Kidney capillary endothelial cell (primary cell): ENCODE results near the gene PCDHGB2.
"Not testable (repeated sequence)": the region's sequence is repeated elsewhere in the genome, so short reads cannot be mapped to it uniquely, and the experiment has no call there.

Source experiments
- DNase-seq: peaks from one replicate; pipeline ENCODE4 v3.0.0-alpha.2; 2018; ENCODE audit warnings: low spot score

PCDHGB2 gene

GRCh38 chr5:141384471-141385267 lies 24.9 kb downstream of the PCDHGB2 start:
- DNase-seq: no peak

DNA sequence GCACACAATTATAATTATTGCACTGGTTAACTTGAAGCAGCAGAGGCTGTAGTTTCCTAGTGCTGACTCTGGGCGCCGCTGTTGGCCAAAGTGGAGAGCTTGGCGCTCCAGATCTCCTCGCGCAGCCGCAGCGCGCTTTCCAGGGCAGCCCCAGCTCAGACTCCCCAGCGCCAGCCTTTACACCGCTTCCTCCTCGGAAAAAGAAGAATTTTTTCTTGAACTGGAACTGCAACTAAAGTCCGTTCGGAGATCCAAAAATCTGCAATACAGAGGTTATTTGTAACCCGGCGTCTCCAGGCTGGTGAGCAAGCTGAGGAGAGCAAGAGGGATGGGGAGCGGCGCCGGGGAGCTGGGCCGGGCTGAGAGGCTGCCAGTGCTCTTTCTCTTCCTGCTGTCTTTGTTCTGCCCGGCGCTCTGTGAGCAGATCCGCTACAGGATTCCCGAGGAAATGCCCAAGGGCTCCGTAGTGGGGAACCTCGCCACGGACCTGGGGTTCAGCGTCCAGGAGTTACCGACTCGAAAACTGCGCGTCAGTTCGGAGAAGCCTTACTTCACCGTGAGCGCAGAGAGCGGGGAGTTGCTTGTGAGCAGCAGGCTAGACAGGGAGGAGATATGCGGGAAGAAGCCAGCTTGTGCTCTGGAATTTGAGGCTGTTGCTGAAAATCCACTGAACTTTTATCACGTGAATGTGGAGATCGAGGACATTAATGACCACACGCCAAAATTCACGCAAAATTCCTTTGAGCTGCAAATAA lies 27.9 kb downstream of the PCDHGB2 start, which contains the start of gene PCDHGB4:
PCDHGB4 (plus strand) TSS at position 142 of the 755 bp plus-strand sequence; CDS start at position 329, 187 bp downstream.
- not testable (repeated sequence) for DNase-seq

GRCh38 chr5:141388661-141389060 lies 28.9 kb downstream of the PCDHGB2 start:
- DNase-seq: no peak

- DNase-seq: no peak
Observed at GRCh38 chr5:141389153-141390042, 29.6 kb downstream of the PCDHGB2 start.

- DNase-seq: no peak
Observed at GRCh38 chr5:141392429-141393198, 32.8 kb downstream of the PCDHGB2 start, which contains the start of gene PCDHGA8. PCDHGA8 (plus strand) TSS chr5:141392633; CDS start chr5:141392814, 181 bp downstream.

GRCh38 chr5:141393267-141393666 lies 33.5 kb downstream of the PCDHGB2 start:
- no peak for DNase-seq

DNA sequence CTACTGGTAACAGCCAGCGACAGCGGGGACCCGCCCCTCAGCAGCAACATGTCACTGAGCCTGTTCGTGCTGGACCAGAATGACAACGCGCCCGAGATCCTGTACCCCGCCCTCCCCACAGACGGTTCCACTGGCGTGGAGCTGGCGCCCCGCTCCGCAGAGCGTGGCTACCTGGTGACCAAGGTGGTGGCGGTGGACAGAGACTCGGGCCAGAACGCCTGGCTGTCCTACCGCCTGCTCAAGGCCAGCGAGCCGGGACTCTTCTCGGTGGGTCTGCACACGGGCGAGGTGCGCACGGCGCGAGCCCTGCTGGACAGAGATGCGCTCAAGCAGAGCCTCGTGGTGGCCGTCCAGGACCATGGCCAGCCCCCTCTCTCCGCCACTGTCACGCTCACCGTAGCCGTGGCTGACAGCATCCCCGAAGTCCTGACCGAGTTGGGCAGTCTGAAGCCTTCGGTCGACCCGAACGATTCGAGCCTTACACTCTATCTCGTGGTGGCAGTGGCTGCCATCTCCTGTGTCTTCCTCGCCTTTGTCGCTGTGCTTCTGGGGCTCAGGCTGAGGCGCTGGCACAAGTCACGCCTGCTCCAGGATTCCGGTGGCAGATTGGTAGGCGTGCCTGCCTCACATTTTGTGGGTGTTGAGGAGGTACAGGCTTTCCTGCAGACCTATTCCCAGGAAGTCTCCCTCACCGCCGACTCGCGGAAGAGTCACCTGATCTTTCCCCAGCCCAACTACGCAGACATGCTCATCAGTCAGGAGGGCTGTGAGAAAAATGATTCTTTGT lies 34.8 kb downstream of the PCDHGB2 start:
- DNase-seq: not testable (repeated sequence)

- DNase-seq: not testable (repeated sequence)
Observed at GRCh38 chr5:141397756-141398551, 38.2 kb downstream of the PCDHGB2 start, which contains the start of gene PCDHGB5. PCDHGB5 (plus strand) TSS chr5:141397947; CDS start chr5:141398128, 181 bp downstream.

GRCh38 chr5:141398608-141399007 lies 38.8 kb downstream of the PCDHGB2 start:
- no peak for DNase-seq

DNA sequence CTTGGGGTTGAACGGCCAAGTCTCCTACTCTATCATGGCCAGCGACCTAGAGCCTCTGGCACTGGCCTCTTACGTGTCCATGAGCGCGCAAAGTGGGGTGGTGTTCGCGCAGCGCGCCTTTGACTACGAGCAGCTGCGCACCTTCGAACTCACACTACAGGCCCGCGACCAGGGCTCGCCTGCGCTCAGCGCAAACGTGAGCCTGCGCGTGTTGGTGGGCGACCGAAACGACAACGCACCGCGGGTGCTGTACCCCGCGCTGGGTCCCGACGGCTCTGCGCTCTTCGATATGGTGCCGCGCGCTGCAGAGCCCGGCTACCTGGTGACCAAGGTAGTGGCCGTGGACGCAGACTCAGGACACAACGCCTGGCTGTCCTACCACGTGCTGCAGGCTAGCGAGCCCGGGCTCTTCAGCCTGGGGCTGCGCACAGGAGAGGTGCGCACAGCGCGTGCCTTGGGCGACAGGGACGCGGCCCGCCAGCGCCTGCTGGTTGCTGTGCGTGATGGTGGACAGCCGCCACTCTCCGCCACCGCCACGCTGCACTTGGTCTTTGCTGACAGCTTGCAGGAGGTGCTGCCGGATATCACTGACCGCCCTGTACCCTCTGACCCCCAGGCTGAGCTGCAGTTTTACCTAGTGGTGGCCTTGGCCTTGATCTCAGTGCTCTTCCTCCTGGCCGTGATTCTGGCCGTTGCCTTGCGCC lies 39.9 kb downstream of the PCDHGB2 start:
- DNase-seq: no peak

DNA sequence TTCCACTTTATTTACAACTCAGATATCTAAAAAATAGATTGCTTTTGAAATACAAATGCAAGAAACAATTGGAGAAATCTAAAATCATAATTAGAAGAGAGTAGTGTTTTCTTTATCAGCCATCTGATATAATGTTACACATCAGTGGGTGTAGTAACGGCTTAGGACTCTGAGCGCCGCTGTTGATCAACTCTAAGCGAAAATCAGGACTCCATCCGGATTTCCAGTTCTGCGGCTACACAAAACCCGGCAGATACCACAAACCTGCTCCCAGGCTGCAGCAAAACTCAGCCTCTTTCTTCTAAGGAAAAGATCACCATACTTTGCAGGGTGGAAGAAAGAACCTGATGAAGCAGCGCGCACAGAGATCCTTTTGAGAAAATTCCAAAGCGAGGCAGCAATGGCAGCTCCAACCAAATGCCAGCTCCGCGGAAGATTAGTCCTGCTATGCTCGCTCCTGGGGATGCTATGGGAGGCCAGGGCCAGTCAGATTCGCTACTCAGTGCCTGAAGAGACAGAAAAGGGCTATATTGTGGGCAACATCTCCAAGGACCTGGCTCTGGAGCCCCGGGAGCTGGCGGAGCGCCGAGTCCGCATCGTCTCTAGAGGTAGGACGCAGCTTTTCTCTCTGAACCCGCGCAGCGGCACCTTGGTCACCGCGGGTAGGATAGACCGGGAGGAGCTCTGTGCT lies 42.9 kb downstream of the PCDHGB2 start, which contains the start of gene PCDHGA9:
PCDHGA9 (plus strand) TSS at position 226 of the 691 bp plus-strand sequence; CDS start at position 401, 175 bp downstream.
- no peak for DNase-seq

DNA sequence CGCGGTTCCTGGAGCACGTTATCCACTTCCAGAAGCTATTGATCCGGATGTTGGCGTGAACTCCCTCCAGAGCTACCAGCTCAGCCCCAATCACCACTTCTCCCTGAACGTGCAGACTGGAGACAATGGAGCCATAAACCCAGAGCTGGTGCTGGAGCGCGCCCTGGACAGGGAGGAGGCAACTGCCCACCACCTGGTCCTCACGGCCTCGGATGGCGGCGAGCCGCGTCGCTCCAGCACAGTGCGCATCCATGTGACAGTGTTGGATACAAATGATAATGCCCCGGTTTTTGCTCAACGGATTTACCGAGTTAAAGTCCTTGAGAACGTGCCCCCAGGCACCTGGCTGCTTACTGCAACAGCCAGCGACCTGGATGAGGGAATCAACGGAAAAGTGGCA lies 43.6 kb downstream of the PCDHGB2 start:
- no peak for DNase-seq

DNA sequence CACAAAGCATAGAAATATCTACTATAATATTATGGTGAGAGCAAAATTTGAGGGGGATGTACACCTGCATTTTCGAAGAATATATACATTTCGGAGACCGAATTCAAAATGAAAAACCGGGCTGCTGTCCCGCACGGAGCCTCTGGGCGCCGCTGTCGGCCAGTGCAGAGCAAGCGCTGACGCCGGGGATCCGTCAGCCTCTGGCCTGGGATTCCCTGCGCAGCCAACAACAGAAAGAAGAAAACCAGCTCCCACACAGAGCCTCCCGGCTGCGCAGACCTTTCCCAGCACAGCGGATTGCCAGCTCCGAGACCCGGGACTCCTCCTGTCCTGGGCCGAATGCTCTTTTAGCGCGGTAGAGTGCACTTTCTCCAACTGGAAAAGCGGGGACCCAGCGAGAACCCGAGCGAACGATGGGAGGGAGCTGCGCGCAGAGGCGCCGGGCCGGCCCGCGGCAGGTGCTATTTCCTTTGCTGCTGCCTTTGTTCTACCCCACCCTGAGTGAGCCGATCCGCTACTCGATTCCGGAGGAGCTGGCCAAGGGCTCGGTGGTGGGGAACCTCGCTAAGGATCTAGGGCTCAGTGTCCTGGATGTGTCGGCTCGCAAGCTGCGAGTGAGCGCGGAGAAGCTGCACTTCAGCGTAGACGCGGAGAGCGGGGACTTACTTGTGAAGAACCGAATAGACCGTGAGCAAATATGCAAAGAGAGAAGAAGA lies 48.2 kb downstream of the PCDHGB2 start, which contains the start of gene PCDHGB6:
PCDHGB6 (plus strand) TSS at position 232 of the 716 bp plus-strand sequence; CDS start at position 414, 182 bp downstream.
- DNase-seq: not testable (repeated sequence)

DNA sequence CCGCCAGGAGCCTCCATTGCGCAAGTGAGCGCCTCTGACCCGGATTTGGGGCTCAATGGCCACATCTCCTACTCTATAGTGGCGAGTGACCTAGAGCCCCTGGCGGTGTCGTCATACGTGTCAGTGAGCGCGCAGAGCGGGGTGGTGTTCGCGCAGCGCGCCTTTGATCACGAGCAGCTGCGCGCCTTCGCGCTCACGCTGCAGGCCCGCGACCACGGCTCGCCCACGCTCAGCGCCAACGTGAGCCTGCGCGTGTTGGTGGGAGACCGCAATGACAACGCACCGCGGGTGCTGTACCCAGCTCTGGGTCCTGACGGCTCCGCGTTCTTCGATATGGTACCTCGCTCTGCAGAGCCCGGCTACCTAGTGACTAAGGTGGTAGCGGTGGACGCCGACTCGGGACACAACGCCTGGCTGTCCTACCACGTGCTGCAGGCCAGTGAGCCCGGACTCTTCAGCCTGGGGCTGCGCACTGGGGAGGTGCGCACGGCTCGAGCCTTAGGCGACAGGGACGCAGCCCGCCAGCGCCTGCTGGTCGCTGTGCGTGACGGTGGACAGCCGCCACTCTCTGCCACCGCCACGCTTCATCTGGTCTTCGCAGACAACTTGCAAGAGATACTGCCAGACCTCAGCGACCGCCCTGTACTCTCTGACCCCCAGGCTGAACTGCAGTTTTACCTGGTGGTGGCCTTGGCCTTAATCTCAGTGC lies 50.0 kb downstream of the PCDHGB2 start:
- DNase-seq: no peak

DNA sequence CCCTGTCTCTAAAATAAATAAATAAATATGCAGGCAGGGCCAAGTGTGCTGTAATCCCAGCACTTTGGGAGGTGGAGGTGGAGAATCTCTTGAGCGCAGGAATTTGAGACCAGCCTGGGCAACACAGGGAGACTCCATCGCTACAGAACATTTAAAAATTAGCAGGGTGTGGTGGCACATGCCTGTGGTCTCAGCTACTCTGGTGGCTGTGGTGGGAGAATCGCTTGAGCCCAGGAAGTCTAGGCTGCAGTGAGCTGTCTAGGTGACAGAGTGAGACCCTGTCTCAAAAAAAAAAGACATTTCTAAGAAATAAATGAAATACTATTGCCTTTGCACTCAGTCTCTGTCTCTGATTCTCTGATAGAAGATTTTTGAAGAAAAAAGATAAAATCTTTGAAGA lies 51.8 kb downstream of the PCDHGB2 start:
- DNase-seq: no peak
